ENCODE results near the gene IFT172.
"Not testable (repeated sequence)": the region's sequence is repeated elsewhere in the genome, so short reads cannot be mapped to it uniquely, and the experiment has no call there.

Gene IFT172

GRCh38 chr2:27489498-27490397 is at the start of gene IFT172:
Gene IFT172 (minus strand): TSS chr2:27489743. CDS start chr2:27489653, 90 bp downstream.
- DNase-seq: peak; percentile 99

- DNase-seq: not testable (repeated sequence)
Observed at GRCh38 chr2:27538839-27539450, 49.4 kb upstream of the IFT172 start.

- DNase-seq: no peak
Observed at GRCh38 chr2:27537287-27537686, 47.7 kb upstream of the IFT172 start.

- no peak for DNase-seq
Observed at GRCh38 chr2:27531983-27532382, 42.4 kb upstream of the IFT172 start.

GRCh38 chr2:27527182-27527581 is 37.6 kb upstream of the IFT172 start:
- no peak for DNase-seq

GRCh38 chr2:27522400-27522945 is 32.9 kb upstream of the IFT172 start:
- no peak for DNase-seq

- no peak for DNase-seq
Observed at GRCh38 chr2:27520316-27520715, 30.8 kb upstream of the IFT172 start.

GRCh38 chr2:27518782-27519113 is 29.2 kb upstream of the IFT172 start:
- DNase-seq: no peak

GRCh38 chr2:27518113-27518781 is 28.7 kb upstream of the IFT172 start:
- no peak for DNase-seq

GRCh38 chr2:27509326-27509725 is 19.8 kb upstream of the IFT172 start:
- no peak for DNase-seq

- DNase-seq: no peak
Observed at GRCh38 chr2:27507293-27507692, 17.8 kb upstream of the IFT172 start.

- DNase-seq: no peak
Observed at GRCh38 chr2:27506587-27506986, 17.0 kb upstream of the IFT172 start.

- no peak for DNase-seq
Observed at GRCh38 chr2:27502142-27502541, 12.6 kb upstream of the IFT172 start.

- DNase-seq: peak; percentile 63
Observed at GRCh38 chr2:27501042-27501441, 11.5 kb upstream of the IFT172 start.

- DNase-seq: no peak
Observed at GRCh38 chr2:27498975-27499374, 9.4 kb upstream of the IFT172 start.

- no peak for DNase-seq
Observed at GRCh38 chr2:27497288-27497627, 7.7 kb upstream of the IFT172 start.

- no peak for DNase-seq
Observed at GRCh38 chr2:27496357-27497287, 7.1 kb upstream of the IFT172 start, which contains the start of gene GCKR. Gene GCKR (plus strand): TSS chr2:27496839. CDS start chr2:27496905, 66 bp downstream.

- DNase-seq: no peak
Observed at GRCh38 chr2:27495840-27496356, 6.4 kb upstream of the IFT172 start.

- DNase-seq: no peak
Observed at GRCh38 chr2:27494944-27495554, 5.5 kb upstream of the IFT172 start, which contains the start of gene FNDC4. Gene FNDC4 (minus strand): TSS chr2:27495200. CDS start chr2:27494679, 521 bp downstream.

GRCh38 chr2:27494284-27494943 is 4.9 kb upstream of the IFT172 start:
- no peak for DNase-seq

GRCh38 chr2:27493948-27494283 is 4.4 kb upstream of the IFT172 start:
- DNase-seq: no peak

All from NCI-H774 (cell line).